Skin of body (tissue), 2 donors: Measurements from ENCODE around the gene CACNB4. TPM values are rescaled to one million over a fixed set of nuclear protein-coding genes. Genes with fewer than 3 reads are reported as not detected.
A peak's percentile ranks its signal among the peaks of the same experiment; 100 is the strongest.

ENCODE experiments used
- DNase-seq: peaks from one replicate; lab custom pipeline; 2025; lab: John Stamatoyannopoulos, UW
- total RNA-seq: library from RNA; depleted of rRNA; stranded (reverse); fragments of >200 nt; gene quantifications from one replicate; pipeline ENCODE4 v1.2.3, GENCODE V29; 2014

The CACNB4 gene
- total RNA-seq, 1 donor from 2014 or later: 16.3 TPM

DNA sequence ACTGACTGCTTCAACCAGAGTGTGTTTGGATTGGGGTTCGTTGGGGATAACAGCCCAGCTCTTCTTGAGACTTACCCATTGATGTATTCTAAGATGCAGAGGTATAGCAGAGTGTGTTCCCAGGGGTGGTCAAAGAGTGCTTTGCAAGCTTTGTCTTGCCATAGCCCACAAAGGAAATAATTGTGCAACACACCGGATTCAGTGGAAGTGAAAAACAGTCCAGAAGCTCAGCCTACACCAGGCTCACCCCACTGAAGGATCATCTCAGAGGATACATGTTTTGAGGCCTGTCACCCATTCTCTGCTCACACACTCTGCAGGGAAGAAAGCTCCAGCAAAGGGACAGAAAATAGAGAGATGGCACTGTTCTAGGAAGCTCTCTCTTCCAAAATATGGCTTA lies 9.6 kb downstream of the CACNB4 start:
- DNase-seq: no peak

DNA sequence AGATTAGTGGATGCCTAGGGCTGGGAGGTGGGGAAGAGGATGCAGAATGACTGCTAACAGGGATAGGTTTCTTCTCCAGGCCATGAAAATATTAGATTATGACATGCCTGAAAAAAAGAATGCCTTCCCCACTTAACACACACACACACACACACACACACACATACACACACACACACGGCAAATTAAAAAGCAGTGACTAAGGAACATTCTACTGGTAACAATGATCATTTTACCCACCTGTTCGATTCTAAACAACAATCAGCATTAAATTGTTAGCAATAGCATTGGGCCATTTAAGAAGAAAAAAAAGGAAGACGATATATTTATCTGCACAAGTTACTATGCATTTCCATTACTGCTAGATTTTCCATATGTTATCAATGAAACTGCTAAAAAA lies 10.8 kb downstream of the CACNB4 start:
- no peak for DNase-seq

DNA sequence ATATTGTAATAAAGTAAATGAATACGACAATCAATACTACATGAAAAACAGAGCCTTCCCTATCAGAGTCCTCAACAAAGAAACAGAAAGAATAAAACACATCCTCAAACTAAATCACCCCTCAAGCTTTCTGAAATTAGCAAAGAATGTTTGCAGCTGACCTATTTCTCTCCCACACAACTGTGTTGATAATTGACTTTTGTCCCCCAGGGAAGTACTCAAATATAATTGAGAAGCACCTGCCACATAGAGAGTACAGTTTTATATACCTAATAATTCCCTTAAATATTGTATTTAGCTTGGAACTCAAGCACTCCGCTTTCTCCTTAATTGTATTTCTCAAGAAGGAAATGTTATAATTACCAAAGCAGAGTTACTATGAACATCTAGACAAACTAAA lies 12.6 kb downstream of the CACNB4 start:
- no peak for DNase-seq

DNA sequence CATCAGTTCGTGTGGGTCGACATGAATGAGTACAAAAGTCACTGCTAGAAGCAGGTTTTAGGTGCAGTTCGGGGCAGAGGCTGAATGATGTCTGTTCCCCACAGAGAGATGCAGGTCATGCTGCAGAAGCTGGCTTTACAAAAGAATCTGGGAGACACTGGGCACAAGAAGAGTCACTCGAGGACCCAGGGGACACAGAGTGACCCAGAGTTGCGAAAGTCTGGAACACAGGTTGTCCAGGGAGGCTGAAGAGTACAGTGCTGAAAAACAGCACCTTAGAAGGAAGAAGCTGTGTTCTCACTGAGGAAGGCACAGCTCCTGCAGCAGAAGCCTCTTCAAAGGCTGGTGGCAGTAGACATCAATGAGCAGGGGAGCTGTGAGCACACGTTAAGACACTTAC lies 14.8 kb downstream of the CACNB4 start:
- no peak for DNase-seq

DNA sequence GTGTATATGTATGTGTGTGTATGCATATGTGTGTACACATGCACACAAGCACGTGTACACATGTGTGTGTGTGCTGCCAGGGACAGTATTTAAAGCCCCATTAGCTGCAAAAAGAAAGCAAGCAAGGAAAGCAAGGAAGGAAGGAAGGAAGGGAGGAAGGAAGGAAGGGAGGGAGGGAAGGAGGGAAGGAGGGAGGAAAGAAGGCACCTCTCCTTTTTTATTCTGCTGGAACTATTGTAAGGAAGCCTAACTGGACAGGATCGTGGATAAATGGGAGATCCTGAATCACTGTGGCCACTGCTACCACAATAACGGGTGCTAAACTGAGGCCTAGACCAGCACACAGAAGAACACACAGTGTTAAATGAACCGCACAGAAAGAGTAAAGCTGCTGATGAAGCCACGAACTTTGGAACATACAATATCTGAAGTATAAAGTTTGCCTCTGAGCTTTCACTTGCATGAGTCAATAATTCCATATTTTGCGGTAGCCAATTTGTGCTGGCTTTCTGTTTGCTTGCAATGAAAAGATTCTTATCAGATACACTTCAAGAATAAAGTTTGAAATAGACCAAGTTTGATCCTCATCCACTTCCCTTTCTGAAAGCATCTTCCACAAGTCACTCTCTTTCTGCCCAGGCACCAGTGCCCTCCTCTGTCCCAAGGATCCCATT lies 15.5 kb downstream of the CACNB4 start:
- no peak for DNase-seq

DNA sequence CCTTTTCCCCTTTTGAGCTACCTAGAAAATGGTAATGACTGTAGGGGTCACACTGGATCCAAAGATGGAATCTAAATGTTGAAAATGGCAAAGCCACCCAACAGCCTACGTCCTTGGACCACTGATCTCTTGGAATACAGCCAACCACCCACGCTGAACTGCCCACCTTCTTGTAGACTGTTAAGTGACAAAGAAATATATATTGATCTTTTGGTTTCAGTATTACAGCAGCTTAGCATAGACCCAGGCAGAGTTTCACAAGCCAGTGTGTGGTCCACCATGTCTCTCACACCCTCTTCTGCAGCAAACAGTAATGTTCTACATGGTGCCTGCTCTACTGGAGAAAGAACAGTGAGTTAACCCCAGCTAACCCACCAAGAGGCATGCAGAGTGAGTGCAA lies 20.2 kb downstream of the CACNB4 start:
- no peak for DNase-seq

DNA sequence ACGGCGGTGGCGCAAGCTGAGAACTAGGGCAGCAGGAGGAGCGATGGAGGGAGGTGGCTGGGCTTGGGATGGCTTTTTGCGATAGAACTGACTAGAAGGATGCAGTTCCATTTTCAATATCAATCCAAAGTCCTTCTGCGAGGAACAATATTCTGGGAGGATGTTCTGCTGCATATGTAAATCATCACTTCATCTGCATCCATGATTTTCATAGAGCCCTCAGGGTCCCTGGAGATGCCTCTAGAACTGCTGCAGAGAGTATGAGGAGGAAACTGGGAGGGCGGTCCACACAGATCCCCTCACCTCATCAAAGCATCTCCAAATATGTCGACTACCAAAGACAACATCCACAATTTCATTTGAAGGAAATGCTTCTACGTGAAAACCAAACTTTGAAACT lies 20.8 kb downstream of the CACNB4 start:
- DNase-seq: no peak

DNA sequence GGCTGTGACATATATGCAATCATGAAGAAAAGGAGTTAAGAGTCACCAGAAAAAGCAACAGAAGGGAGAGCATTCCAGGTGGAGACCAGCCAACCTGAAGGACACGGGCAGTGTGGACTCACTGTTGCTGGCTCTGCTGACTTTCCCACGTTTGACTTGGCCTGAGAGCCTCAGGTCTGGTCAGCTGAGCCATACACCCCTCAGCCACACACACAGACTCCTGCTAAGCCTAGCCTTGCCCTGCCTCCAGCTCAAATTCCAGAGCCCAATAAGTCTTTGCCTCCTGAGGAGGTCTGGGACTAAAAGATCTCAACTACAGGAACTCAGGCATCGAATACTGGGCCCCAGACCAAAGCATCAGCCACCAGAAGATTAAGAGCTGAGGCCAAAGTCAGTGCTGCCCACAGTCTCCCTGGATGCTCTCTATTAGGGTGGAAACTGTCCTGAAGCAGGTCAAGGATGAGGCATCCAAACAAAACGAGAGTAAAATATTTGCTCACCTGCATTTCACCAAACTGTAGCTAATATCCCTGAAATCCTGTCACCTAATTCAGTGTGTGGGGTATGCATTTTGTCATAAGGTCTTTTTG lies 23.3 kb downstream of the CACNB4 start:
- no peak for DNase-seq

DNA sequence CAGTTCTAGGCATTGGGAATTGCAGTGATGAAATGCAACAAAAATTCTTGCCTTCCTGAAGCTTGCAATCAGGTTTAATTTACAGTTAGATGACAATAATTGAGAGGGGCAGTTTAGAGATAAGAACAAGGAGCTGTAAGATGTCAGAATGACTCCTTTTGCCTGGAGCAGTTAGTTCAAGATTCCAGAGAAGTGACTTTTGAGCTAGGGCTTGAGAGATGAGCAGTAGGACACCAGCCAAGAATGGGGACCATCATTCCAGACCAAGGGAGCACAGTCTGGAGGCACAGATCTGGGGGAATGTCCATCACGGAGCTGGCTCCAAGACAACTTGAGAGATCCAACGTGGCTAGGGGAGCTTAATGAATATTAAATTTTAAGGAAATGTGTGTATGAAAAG lies 26.8 kb downstream of the CACNB4 start:
- DNase-seq: no peak

DNA sequence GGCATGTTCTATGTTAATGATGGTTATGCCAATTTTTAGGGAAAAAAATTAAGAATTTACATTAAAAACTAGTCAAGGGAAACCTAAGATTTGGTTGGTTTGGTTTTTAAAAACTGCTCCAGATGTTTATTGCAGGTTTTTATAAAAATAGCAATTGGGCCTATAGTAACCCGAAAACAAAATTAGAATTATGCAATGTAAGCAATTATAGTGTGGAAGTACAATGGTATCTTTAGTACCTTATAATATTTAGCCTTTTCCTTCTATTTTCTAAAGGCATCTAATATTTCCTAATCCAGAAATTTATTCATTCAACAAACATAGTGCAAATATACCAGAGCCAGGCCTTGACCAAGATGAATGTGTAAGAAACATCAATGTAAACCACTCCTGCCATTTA lies 27.3 kb downstream of the CACNB4 start:
- DNase-seq: no peak

DNA sequence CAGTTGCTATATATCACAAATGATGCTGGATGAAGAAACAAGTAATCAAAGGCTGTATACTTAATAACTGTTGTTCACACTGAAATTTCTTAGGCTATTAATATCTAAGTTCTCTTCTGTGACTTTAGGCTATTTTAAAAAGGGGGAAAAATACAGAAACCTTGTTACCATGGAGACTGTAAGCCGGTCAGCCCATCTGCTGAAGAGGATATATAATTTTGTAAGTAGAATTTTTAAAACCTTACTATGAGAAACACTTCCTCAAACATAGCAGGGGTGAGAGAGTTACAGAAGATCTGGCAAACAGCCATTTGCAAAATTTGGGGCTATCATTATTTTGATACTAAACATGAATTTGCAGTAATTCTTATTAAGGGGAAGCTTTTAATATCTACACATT lies 27.8 kb downstream of the CACNB4 start:
- no peak for DNase-seq

DNA sequence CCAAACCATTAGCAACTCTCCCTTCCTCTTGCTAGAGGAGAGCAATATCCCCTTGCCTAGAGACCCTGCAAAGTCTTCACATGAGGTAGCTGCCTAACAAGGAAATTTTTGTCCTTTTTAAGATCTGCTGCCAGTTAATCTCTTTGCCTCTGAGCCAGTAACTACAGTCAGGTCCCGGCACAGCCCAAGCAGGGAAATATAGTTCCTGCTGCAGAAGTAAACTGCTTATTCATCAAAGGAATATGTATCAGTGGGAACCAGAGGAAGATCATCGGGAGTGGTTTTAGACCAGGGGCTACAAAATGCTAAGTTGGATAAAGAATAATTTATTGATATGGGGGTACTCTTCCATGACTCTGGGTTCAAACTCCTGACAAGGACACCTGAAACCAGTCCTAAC lies 30.6 kb downstream of the CACNB4 start:
- no peak for DNase-seq

DNA sequence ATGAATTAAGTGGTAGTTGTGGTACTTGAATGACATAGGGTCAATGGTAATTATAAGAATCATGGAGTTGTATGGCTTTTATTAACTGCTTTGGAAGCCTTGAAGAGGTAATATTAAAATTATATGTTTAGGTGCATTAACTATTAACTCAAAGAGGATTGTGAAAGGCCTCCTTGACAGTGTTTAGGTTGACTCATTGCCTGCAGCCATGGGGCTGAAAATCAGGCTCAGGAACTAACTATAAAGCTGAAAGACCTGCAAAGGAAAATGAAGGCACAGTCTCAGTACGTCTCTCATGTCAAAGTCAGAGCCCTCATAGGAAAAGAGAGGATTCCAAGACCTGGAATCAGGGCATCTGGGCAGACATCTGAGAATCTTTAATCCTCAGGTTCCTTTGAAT lies 31.0 kb downstream of the CACNB4 start:
- DNase-seq: no peak

DNA sequence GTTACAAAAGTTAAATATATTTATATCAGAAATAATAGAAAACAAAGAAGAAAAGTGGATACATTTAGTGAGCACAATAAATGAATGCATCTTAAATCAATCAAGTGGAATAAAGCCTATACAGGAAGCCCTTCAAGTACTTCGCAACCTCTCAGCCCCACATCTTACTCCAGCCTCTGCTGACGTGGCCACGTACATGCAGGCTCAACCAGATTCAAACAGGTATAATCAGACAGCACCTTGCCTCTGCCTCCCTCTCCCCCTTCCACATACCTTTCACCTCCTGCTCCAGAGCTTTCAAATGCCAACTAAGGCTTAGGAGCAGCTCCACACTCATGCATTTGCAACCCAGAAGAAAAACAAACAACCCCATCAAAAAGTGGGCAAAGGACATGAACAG lies 32.9 kb downstream of the CACNB4 start:
- DNase-seq: no peak

DNA sequence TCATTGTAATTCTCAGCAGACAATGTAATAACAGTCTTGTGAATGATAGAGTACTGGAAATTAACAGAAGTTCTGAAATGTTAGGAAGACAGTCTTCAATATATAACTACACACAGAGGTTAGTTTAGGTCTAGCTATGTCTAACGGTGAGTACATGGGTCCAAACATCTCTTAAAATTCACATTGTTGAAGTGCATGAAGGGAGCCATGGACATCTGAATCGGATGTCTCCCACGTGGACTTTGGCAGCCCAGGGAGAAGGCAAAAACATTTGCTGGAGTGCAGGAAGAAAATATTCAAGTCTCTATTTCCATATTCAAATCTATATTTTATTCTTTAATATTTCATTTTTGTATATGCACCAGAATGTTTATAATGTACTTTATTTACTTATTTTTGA lies 34.8 kb downstream of the CACNB4 start:
- no peak for DNase-seq

DNA sequence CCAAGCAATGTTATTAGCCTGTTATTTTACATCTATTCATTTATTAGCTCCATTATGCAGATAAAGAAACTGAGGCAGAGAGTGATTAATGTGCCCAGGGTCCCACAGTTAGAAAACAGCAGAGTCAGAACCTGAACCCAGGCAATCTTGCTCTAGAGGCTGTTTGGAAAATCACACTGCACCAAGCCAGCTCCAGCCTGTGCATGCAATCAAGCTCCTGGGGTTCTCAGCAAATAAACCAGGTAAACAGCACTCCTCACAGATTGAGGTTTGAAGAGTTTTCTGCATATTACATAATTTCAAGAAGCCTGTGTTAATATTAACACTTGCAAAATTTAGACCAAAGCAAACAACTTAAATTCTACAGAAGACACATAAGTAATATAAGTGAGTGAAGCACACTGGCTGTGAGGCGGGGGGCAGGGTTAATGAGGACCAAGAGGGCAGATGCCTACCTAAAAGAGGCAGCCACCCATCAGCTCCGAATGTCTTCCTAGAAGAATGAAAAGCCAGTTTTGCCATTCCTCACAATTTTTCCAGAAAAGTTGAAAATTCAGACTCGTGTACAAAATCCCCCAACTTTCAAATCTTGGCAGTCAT lies 35.4 kb downstream of the CACNB4 start:
- DNase-seq: no peak

DNA sequence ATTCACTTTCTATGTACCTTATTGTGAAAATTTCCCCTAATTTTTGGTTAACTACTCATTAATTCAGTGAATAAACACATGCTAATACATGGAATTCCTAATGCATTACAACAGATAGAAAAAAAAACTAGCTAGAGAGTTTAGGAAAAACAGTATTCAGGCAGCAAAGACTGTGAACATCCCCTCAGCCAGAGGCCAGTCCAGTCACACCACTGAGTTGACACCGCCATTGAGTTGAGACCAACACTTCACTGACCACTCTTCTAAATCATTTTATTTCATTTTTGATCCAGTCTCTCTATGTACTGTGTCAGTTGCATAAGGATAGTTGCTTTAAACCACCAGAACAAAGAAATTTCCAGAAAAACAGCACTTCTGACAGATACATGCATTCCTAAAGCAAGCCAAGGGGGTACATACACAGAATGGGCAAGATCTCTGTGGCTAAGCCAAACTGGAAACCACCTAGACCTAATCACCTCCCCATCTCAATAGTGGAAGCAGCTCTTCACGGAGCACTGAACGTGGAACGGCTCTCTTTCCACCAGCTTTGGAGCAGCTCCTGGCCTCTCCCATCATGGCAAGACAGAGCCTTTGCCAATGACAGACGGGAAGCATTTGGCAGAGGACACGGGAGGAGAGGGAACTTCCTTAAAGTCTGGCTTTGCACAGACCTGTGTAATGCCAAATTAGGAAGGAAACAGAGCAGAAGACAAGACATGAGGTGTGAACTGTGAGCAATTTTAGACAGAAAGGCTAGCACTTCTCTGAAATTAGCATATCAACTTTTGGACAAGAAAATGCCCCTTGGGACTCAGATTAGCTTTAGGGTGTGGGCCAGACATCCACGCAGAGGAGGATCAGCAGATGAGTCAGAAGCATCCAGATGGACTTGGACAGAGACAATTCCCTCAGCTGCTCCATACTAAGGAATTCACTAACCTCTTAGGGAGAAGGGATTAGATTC lies 36.4 kb downstream of the CACNB4 start:
- peak; percentile 82 for DNase-seq

DNA sequence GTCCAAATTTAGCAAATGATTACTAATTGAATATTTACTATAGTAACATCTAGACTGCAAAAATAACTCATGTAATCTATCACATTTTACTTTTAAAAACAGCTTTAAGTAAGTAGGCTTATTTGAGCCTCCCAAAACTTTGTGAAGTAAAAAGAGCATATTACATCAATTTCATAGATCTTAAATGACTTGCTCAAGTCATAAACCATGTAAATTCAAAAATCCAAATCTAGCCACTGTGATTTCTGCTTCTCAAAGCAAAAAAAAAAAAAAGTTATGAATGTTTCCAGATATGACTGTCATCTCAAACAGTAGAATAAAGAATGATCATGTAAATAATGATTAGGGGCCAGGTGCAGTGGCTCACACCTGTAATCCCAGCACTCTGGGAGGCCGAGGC lies 37.5 kb downstream of the CACNB4 start:
- DNase-seq: no peak

DNA sequence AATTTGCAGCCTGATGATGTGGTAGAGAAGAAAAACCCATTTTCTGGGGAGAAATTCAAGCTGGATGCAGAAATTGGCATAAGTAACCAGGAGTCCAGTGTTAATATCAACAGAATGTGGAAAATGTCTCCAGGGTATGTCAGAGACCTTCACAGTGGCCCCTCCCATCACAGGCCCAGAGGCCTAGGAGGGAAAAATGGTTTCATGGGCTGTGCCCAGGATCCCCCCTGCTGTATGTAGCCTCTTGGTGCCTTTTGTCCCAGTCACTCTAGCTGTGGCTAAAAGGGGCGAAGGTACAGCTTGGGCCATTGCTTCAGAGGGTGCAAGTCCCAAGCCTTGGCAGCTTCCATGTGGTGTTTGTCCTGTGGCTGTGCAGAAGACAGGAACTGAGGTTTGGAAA lies 40.2 kb downstream of the CACNB4 start:
- DNase-seq: no peak

DNA sequence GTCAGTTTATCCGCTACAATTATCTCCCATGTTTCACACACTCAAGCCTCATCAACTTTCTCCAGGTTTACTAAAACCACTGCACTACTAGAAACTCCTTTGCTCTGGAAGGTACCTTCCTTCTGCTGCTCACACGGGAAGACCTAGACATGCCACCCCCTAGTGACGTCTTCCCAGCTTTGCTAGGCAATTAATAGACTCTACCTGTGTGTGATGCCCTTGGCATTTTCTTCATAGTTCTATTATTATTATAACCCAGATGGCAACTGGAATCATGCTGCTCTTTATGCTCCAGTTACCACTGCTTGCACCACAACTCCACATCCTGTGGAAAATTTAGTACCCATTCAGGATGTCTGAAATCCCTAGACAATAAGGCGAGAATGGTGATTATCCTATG lies 42.4 kb downstream of the CACNB4 start:
- DNase-seq: no peak

DNA sequence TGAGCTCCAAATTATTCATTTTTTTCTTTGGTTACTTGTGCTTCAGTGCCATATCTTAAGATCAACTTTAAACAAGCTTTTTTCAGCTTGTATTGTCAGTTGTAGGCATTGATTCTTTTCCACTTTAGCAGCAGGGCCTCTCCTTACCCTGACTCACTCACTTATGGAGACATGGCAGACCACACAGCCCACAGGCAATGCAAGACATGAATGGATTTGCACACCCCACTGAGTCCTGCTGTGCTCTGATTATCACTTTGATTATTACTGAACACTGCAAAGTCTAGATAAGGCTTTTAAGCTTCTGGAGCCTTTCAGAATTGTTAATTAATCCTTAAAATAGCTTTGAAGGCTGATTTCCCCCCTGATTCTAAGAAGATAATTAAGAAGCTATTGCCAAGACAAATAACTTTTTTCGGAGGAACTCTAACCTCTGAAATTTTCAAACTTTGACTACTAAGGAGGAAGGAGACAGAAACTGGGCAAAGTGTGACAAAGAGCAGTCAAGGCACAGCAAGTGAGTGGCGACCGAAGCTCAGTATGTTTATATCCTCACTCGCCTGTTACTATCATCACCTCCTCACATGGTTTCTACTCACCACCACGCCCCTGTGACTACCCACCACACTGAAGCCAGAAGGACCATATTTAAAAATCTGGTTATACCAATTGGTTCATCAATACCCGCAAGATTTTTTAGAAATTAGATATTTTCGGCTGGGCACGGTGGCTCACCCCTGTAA lies 43.3 kb downstream of the CACNB4 start:
- no peak for DNase-seq
